Transverse colon (tissue), 3 donors: Measurements from ENCODE around the gene HECW1.

ENCODE experiments used
- CTCF ChIP-seq, 5 experiments: fragments of 200-600 bp in 3 of 5; fragments of 450-650 bp in 2 of 5; sonication (generic) in 3 of 5; IDR thresholded peaks; 1 replicate in 2 of 5; 2 replicates in 3 of 5; pipeline ENCODE4 v1.5.1; 2016 to 2017; ENCODE audit warnings: antibody characterized with exemption in 5 of 5, inconsistent platforms in 3 of 5, mild to moderate bottlenecking in 2 of 5, moderate library complexity in 1 of 5
- POLR2A ChIP-seq: fragments of 450-650 bp; IDR thresholded peaks from one replicate; pipeline ENCODE4 v1.6.1; 2016; ENCODE audit warnings: antibody characterized with exemption, mild to moderate bottlenecking, moderate library complexity

- TF ChIP-seq CTCF (IDR thresholded peaks at IDR 0.05) (no peak), POLR2A (no peak)
Measured at GRCh38 chr7:43318188-43318770, 205.8 kb downstream of the HECW1 start.
